Ishikawa (cell line): ENCODE data around the gene TMEM72.

Experiments
- CEBPB ChIP-seq: IDR thresholded peaks from 2 replicates; pipeline ENCODE4 v1.6.1; 2012
- CREB1 ChIP-seq: IDR thresholded peaks from 2 replicates; pipeline ENCODE4 v1.6.1; 2012; ENCODE audit warnings: low read depth
- EP300 ChIP-seq: IDR thresholded peaks from 2 replicates; pipeline ENCODE4 v1.6.1; 2012; ENCODE audit warnings: borderline replicate concordance
- FOXM1 ChIP-seq: IDR thresholded peaks from 2 replicates; pipeline ENCODE4 v1.6.1; 2012; ENCODE audit warnings: low read depth, borderline replicate concordance
- NFIC ChIP-seq: IDR thresholded peaks from 2 replicates; pipeline ENCODE4 v1.6.1; 2012
- RAD21 ChIP-seq: IDR thresholded peaks from 2 replicates; pipeline ENCODE4 v1.6.1; 2012; ENCODE audit warnings: low read depth
- TAF1 ChIP-seq: IDR thresholded peaks from 2 replicates; pipeline ENCODE4 v1.6.1; 2012; ENCODE audit warnings: low read depth, mild to moderate bottlenecking
- TCF12 ChIP-seq: IDR thresholded peaks from 2 replicates; pipeline ENCODE4 v1.6.1; 2012; ENCODE audit warnings: low read depth
- TEAD4 ChIP-seq: IDR thresholded peaks from 2 replicates; pipeline ENCODE4 v1.6.1; 2012
- YY1 ChIP-seq: IDR thresholded peaks from 2 replicates; pipeline ENCODE4 v1.6.1; 2012; ENCODE audit warnings: low read depth
- ZBTB7A ChIP-seq: IDR thresholded peaks from 2 replicates; pipeline ENCODE4 v1.6.1; 2012; ENCODE audit warnings: low read depth
- TF ChIP-seq, protein P1 (sequence below): IDR thresholded peaks from 2 replicates; pipeline ENCODE4 v1.6.1; 2012; ENCODE audit warnings: low read depth, mild to moderate bottlenecking
- TF ChIP-seq, protein P2 (sequence below): IDR thresholded peaks from 2 replicates; pipeline ENCODE4 v1.6.1; 2012
- TF ChIP-seq, protein P3 (sequence below): IDR thresholded peaks from 2 replicates; pipeline ENCODE4 v1.6.1; 2012

DNA sequence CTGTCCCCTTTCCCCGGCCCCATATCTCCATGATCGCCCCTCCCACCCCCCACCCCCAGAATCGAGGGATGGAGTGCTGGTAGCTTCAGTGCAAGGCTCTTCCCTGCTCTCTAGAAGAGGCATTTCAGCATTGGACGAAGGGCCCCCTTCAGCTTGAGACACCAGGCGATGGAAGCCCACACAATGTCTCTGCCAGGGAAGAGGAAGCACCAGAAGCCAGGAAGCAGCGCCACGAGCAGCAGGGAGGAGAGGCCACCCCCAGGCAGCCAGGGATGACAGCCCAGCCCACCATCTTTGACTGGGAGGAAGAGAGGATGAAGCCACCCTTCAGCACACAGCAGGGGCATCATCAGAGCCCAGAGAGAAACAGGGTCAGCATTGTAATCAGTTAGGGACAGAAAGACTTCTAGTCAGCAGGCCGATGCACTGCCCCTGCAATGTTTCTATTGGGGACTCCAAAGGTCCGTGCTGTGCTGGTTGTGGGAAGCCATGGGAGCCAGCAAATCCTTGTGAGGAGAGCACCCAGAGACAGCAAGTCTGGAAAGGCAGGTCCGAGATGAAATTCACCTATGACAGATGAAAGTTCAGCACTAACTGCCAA, 15.7 kb downstream of the TMEM72 start:
- TF ChIP-seq TAF1: no peak
- TF ChIP-seq CREB1: no peak
- TF ChIP-seq, protein P1, sequence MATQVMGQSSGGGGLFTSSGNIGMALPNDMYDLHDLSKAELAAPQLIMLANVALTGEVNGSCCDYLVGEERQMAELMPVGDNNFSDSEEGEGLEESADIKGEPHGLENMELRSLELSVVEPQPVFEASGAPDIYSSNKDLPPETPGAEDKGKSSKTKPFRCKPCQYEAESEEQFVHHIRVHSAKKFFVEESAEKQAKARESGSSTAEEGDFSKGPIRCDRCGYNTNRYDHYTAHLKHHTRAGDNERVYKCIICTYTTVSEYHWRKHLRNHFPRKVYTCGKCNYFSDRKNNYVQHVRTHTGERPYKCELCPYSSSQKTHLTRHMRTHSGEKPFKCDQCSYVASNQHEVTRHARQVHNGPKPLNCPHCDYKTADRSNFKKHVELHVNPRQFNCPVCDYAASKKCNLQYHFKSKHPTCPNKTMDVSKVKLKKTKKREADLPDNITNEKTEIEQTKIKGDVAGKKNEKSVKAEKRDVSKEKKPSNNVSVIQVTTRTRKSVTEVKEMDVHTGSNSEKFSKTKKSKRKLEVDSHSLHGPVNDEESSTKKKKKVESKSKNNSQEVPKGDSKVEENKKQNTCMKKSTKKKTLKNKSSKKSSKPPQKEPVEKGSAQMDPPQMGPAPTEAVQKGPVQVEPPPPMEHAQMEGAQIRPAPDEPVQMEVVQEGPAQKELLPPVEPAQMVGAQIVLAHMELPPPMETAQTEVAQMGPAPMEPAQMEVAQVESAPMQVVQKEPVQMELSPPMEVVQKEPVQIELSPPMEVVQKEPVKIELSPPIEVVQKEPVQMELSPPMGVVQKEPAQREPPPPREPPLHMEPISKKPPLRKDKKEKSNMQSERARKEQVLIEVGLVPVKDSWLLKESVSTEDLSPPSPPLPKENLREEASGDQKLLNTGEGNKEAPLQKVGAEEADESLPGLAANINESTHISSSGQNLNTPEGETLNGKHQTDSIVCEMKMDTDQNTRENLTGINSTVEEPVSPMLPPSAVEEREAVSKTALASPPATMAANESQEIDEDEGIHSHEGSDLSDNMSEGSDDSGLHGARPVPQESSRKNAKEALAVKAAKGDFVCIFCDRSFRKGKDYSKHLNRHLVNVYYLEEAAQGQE: no peak
- TF ChIP-seq FOXM1: no peak
- no peak for TF ChIP-seq EP300
- no peak for TF ChIP-seq YY1
- TF ChIP-seq, protein P2, sequence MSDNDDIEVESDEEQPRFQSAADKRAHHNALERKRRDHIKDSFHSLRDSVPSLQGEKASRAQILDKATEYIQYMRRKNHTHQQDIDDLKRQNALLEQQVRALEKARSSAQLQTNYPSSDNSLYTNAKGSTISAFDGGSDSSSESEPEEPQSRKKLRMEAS: no peak
- no peak for TF ChIP-seq RAD21
- no peak for TF ChIP-seq ZBTB7A
- no peak for TF ChIP-seq TCF12
- no peak for TF ChIP-seq TEAD4
- TF ChIP-seq, protein P3, sequence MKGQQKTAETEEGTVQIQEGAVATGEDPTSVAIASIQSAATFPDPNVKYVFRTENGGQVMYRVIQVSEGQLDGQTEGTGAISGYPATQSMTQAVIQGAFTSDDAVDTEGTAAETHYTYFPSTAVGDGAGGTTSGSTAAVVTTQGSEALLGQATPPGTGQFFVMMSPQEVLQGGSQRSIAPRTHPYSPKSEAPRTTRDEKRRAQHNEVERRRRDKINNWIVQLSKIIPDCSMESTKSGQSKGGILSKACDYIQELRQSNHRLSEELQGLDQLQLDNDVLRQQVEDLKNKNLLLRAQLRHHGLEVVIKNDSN: no peak
- TF ChIP-seq NFIC: no peak
- TF ChIP-seq CEBPB: no peak
